IMR-90 (cell line): ENCODE measurements around the gene SH3RF2. TPM values are rescaled to one million over a fixed set of nuclear protein-coding genes. Genes with fewer than 3 reads are reported as not detected.
A peak's percentile ranks its signal among the peaks of the same experiment; 100 is the strongest.

Experiments used
- ATAC-seq: fragments of 200-7000 bp; cut with Tn5 transposase; 2 replicates; pipeline ENCODE4 v1.9.1; 2020; ENCODE audit warnings: low read depth, mild to moderate bottlenecking, moderate library complexity
- BruUV-seq: library from RNA; stranded (reverse); fragments of 400-500 nt; replicated peaks from 2 replicates; lab custom pipeline; 2021; lab: Mats Ljungman, UMichigan
- CTCF ChIA-PET: fragments of 300-600 bp; formaldehyde crosslinking; extraction: SDS; loops from one replicate; lab custom pipeline; 2021; ENCODE audit warnings: antibody characterized with exemption; lab: Yijun Ruan, JAX
- POLR2A ChIA-PET: fragments of 300-600 bp; sonication (Branson Sonifier 250); formaldehyde crosslinking; loops from one replicate; lab custom pipeline; 2022; ENCODE audit warnings: antibody characterized with exemption; ENCODE audit not compliant: unreplicated experiment; lab: Charles Lee
- DNase-seq: peaks from one replicate; pipeline ENCODE4 v3.0.0; 2013
- H2AFZ ChIP-seq: replicated peaks from 2 replicates; pipeline ENCODE3; 2013; ENCODE audit warnings: low read length, mild to moderate bottlenecking; ENCODE audit not compliant: poor library complexity
- H2AK5ac ChIP-seq: 2 replicates; pipeline ENCODE4 v1.6.1; 2013; ENCODE audit warnings: low read depth, low read length, inconsistent platforms
- H2AK9ac ChIP-seq: replicated peaks from 2 replicates; pipeline ENCODE3; 2013; ENCODE audit warnings: mild to moderate bottlenecking, low read depth, low read length, moderate library complexity; ENCODE audit not compliant: poor library complexity
- H2BK120ac ChIP-seq: 2 replicates; pipeline ENCODE4 v1.6.1; 2013; ENCODE audit warnings: low read depth, low read length, inconsistent platforms
- H2BK15ac ChIP-seq: 3 replicates; pipeline ENCODE4 v1.6.1; 2013; ENCODE audit warnings: low read depth, low read length, inconsistent platforms
- H2BK20ac ChIP-seq: 2 replicates; pipeline ENCODE4 v1.6.1; 2013; ENCODE audit warnings: low read depth, mild to moderate bottlenecking, inconsistent platforms, low read length, moderate library complexity
- H2BK5ac ChIP-seq: 2 replicates; pipeline ENCODE4 v1.6.1; 2013; ENCODE audit warnings: mild to moderate bottlenecking, low read depth, low read length, inconsistent platforms; ENCODE audit not compliant: poor library complexity, severe bottlenecking
- H3K14ac ChIP-seq: replicated peaks from 2 replicates; pipeline ENCODE4 v1.6.1; 2013; ENCODE audit warnings: low read depth, low read length, inconsistent platforms
- H3K18ac ChIP-seq: 2 replicates; pipeline ENCODE4 v1.6.1; 2013; ENCODE audit warnings: low read depth, low read length, control low read depth
- H3K23ac ChIP-seq: 2 replicates; pipeline ENCODE4 v1.6.1; 2013; ENCODE audit warnings: low read depth, low read length, inconsistent platforms
- H3K27ac ChIP-seq: 2 replicates; pipeline ENCODE4 v1.5.1; 2013; ENCODE audit warnings: mild to moderate bottlenecking, control low read depth, low read length; ENCODE audit not compliant: insufficient read depth
- H3K27me3 ChIP-seq: 2 replicates; pipeline ENCODE4 v1.6.1; 2013; ENCODE audit warnings: low read length; ENCODE audit not compliant: control insufficient read depth, insufficient read depth
- H3K36me3 ChIP-seq: 2 replicates; pipeline ENCODE4 v1.6.1; 2013; ENCODE audit warnings: low read length, mixed read lengths; ENCODE audit not compliant: control insufficient read depth, insufficient read depth
- H3K4ac ChIP-seq: 2 replicates; pipeline ENCODE4 v1.6.1; 2013; ENCODE audit warnings: low read depth, low read length, inconsistent platforms
- H3K4me1 ChIP-seq: 2 replicates; pipeline ENCODE4 v1.6.1; 2013; ENCODE audit warnings: low read length, mixed read lengths; ENCODE audit not compliant: control insufficient read depth, insufficient read depth
- H3K4me2 ChIP-seq: 2 replicates; pipeline ENCODE4 v1.6.1; 2013; ENCODE audit warnings: low read depth, mild to moderate bottlenecking, control low read depth, low read length, moderate library complexity
- H3K4me3 ChIP-seq: 2 replicates; pipeline ENCODE4 v1.5.1; 2013; ENCODE audit warnings: low read depth, mild to moderate bottlenecking, control low read depth, low read length, moderate library complexity; ENCODE audit not compliant: insufficient read depth
- H3K56ac ChIP-seq: 2 replicates; pipeline ENCODE4 v1.6.1; 2013; ENCODE audit warnings: low read length, inconsistent platforms; ENCODE audit not compliant: insufficient read depth; ENCODE audit errors: extremely low read depth
- H3K79me1 ChIP-seq, 2 experiments: 2 replicates each; pipeline ENCODE4 v1.6.1; 2013; ENCODE audit warnings: low read length in 2 of 2, inconsistent platforms in 1 of 2, low read depth in 1 of 2
- H3K9ac ChIP-seq: 2 replicates; pipeline ENCODE4 v1.6.1; 2013; ENCODE audit warnings: low read depth, low read length, control low read depth
- H3K9me1 ChIP-seq: 2 replicates; pipeline ENCODE4 v1.6.1; 2013; ENCODE audit warnings: low read length, inconsistent platforms; ENCODE audit not compliant: insufficient read depth
- H3K9me3 ChIP-seq: 2 replicates; pipeline ENCODE4 v1.6.1; 2013; ENCODE audit warnings: low read length; ENCODE audit not compliant: control insufficient read depth, insufficient read depth
- H4K20me1 ChIP-seq: 2 replicates; pipeline ENCODE4 v1.6.1; 2013; ENCODE audit warnings: low read length, inconsistent platforms; ENCODE audit not compliant: insufficient read depth
- H4K5ac ChIP-seq: 2 replicates; pipeline ENCODE4 v1.6.1; 2013; ENCODE audit warnings: mild to moderate bottlenecking, low read depth, low read length, control low read depth
- H4K8ac ChIP-seq, 2 experiments: 2 replicates each; pipeline ENCODE4 v1.6.1; 2013; ENCODE audit warnings: low read depth in 2 of 2, low read length in 2 of 2, control low read depth in 1 of 2, inconsistent platforms in 1 of 2
- H4K91ac ChIP-seq: 2 replicates; pipeline ENCODE4 v1.6.1; 2013; ENCODE audit warnings: low read depth, low read length, inconsistent platforms; ENCODE audit not compliant: insufficient read depth
- BHLHE40 ChIP-seq: fragments of 150-350 bp; IDR thresholded peaks from 2 replicates; pipeline ENCODE4 v1.6.1; 2016; ENCODE audit warnings: mild to moderate bottlenecking, low read depth, low read length
- CEBPB ChIP-seq: IDR thresholded peaks from 2 replicates; pipeline ENCODE4 v1.6.1; 2012; ENCODE audit warnings: low read depth, low read length, improper control_type of control experiment
- RAD21 ChIP-seq: IDR thresholded peaks from 2 replicates; pipeline ENCODE4 v1.6.1; 2012; ENCODE audit warnings: low read length, improper control_type of control experiment
- WGBS, 2 experiments: methylation state at CpG; one replicate each; pipeline versions ENCODE4 v1.1.5 to v1.1.7; 2013; ENCODE audit warnings: missing lambda C conversion rate in 2 of 2; ENCODE audit not compliant: insufficient read length in 1 of 2; ENCODE audit errors: extremely low coverage in 2 of 2; 5-methylcytosine and 5-hydroxymethylcytosine counted together
- dilution Hi-C: fragments of 300-500 bp; cut with HindIII; formaldehyde crosslinking; loops from one replicate; pipeline ENCODE4 v1.14.3; 2018; ENCODE audit warnings: low sequenced_read_pairs; ENCODE audit not compliant: unreplicated experiment
- in situ Hi-C: fragments of 300-500 bp; cut with MboI; formaldehyde crosslinking; loops from 3 replicates; pipeline ENCODE4 v1.14.3; 2019; ENCODE audit warnings: low sequenced_read_pairs, inconsistent platforms, mixed read lengths
- intact Hi-C: fragments of 100-400 bp; cut with micrococcal nuclease; formaldehyde crosslinking; loops from 2 replicates; pipeline ENCODE4 v1.10.0; 2022
- polyA plus RNA-seq, 3 experiments: library from polyadenylated mRNA; depleted of rRNA; stranded (reverse); fragments of >200 nt; gene quantifications; 2 replicates each; pipeline ENCODE4 v1.2.3, GENCODE V29; 2012; ENCODE audit warnings: low replicate concordance in 1 of 3
- total RNA-seq: library from RNA; depleted of rRNA; stranded (reverse); fragments of >200 nt; gene quantifications from 2 replicates; pipeline ENCODE4 v1.2.3, GENCODE V29; 2012
- TF ChIP-seq, protein P1 (sequence below): conservative IDR thresholded peaks from 2 replicates; pipeline ENCODE4 v1.5.1; 2012; ENCODE audit warnings: mild to moderate bottlenecking, low read depth, low read length, improper control_type of control experiment

Gene SH3RF2
- total and polyA plus RNA-seq, 2 of the 4 experiments (the other 2 are of a cell fraction), result 1.3 to 1.7 TPM

DNA sequence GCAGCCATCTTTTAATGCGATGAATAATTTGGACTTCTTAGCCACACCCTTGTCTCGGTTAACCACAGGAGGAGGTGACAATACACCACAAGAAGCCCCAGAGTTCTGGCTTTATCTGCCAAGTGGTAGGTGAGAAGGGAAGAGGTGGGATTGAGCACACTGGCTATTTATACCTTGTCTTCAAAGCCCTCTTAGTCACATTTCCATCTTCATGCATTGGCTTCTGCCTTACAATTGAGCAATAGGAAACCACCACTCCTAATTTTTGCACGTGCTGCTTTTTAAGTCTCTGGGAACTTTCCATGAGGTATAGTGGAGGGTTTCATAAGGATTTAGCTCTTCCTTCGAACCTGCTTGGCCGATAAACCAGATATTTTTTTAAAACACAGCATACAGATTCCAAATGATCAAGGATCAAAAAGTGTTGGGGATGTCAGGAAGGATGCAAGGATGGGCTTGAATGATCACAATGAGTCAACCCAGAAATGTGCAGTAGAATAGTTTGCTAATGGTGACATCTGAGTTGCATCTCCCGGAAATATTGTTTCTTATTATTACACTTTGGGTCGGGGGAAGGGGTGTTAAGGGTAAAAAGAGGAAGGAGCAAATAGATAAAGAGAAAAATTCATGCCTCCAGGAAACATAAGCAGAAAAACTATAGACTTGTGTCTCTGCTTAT, 143.5 kb downstream of the SH3RF2 start:
- no TSS peak for BruUV-seq
- no peak overlapping the region for H3K14ac ChIP-seq
- no peak overlapping the region for H2AFZ ChIP-seq
- no peak overlapping the region for H3K56ac ChIP-seq
- H4K20me1 ChIP-seq, result no peaks in the 10 kb centered on the region
- H2AK9ac ChIP-seq, result no peak overlapping the region
- H3K79me1 ChIP-seq, result no peaks in the 10 kb centered on the region
- H3K9ac ChIP-seq, result no peak overlapping the region
- H3K36me3 ChIP-seq, result no peaks in the 10 kb centered on the region
- H3K4me1 ChIP-seq, result no peaks in the 10 kb centered on the region
- intact Hi-C loops (no loop called here), in situ Hi-C loops (no loop called here), dilution Hi-C loops (no loop called here)
- no peak overlapping the region for H3K23ac ChIP-seq
- no peak overlapping the region for H2BK120ac ChIP-seq
- ChIA-PET CTCF (no interaction called here), POLR2A (no interaction called here)
- no peaks in the 10 kb centered on the region for H3K9me1 ChIP-seq
- H2BK15ac ChIP-seq, result no peak overlapping the region
- no peak overlapping the region for H3K18ac ChIP-seq
- peak; percentile 10 for DNase-seq
- no peak overlapping the region for H3K4ac ChIP-seq
- no peak overlapping the region for H2BK5ac ChIP-seq
- H2BK20ac ChIP-seq, result no peak overlapping the region
- H3K27me3 ChIP-seq, result peaks cover 12% of the 10 kb centered on the region
- H4K5ac ChIP-seq, result no peak overlapping the region
- no peak overlapping the region for H4K8ac ChIP-seq
- 0 out of 2 replicates have a peak, but pooled peaks cover 2% of the 10 kb centered on the region for H3K9me3 ChIP-seq
- H3K4me3 ChIP-seq, result no peak overlapping the region
- no peak overlapping the region for H4K91ac ChIP-seq
- no peak for ATAC-seq
- no peak overlapping the region for H3K27ac ChIP-seq
- H3K4me2 ChIP-seq, result no peak overlapping the region
- no peak overlapping the region for H2AK5ac ChIP-seq
- no CpG with 5 or more reads among the region's 7 CpGs for WGBS, 2 experiments
- TF ChIP-seq BHLHE40 (peak; percentile 43; the same call in 1 of the 2 replicates), RAD21 (no peak), CEBPB (peak; percentile 52)
- TF ChIP-seq, protein P1, sequence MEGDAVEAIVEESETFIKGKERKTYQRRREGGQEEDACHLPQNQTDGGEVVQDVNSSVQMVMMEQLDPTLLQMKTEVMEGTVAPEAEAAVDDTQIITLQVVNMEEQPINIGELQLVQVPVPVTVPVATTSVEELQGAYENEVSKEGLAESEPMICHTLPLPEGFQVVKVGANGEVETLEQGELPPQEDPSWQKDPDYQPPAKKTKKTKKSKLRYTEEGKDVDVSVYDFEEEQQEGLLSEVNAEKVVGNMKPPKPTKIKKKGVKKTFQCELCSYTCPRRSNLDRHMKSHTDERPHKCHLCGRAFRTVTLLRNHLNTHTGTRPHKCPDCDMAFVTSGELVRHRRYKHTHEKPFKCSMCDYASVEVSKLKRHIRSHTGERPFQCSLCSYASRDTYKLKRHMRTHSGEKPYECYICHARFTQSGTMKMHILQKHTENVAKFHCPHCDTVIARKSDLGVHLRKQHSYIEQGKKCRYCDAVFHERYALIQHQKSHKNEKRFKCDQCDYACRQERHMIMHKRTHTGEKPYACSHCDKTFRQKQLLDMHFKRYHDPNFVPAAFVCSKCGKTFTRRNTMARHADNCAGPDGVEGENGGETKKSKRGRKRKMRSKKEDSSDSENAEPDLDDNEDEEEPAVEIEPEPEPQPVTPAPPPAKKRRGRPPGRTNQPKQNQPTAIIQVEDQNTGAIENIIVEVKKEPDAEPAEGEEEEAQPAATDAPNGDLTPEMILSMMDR, result no peak
